ENCODE measurements around the gene LPP.

LPP gene

GRCh38 chr3:188220988-188221818 is 67.2 kb downstream of the LPP start:
- Histone ChIP-seq H3K36me3 (ENCODE audit: control insufficient read depth, low read length) (peaks cover 4% of the 10 kb centered on the region; the same call in 1 of the 2 replicates), H3K27ac (ENCODE audit: low read depth, low read length) (no peak overlapping the region), H3K79me2 (ENCODE audit: control insufficient read depth, low read length) (no peaks in the 10 kb centered on the region)

GRCh38 chr3:188223936-188224335 is 70.0 kb downstream of the LPP start:
- TF ChIP-seq CTCF (IDR thresholded peaks at IDR 0.05; ENCODE audit: low read depth, low read length, poor library complexity, severe bottlenecking) (no peak), EZH2phosphoT487 (IDR thresholded peaks at IDR 0.05; ENCODE audit: borderline replicate concordance, low read length) (no peak)
- no peak overlapping the region for H3K4me3 ChIP-seq (ENCODE audit: low read length)
- H3F3A ChIP-seq (ENCODE audit: control insufficient read depth, insufficient read depth), result no peaks in the 10 kb centered on the region
- H3K9me3 ChIP-seq (ENCODE audit: control insufficient read depth, insufficient read depth, low read length), result no peaks in the 10 kb centered on the region
- H3K4me2 ChIP-seq (ENCODE audit: low read length), result no peak overlapping the region
- H3K27ac ChIP-seq (ENCODE audit: low read depth, low read length), result no peak overlapping the region
- no peaks in the 10 kb centered on the region for H4K20me1 ChIP-seq (ENCODE audit: control insufficient read depth, insufficient read depth, low read depth, low read length)
- H3K27me3 ChIP-seq (ENCODE audit: control insufficient read depth, low read length), result no peaks in the 10 kb centered on the region
- peaks cover 4% of the 10 kb centered on the region; the same call in 1 of the 2 replicates for H3K36me3 ChIP-seq (ENCODE audit: control insufficient read depth, low read length)
- H3K9me2 ChIP-seq (replicated peaks; ENCODE audit: control insufficient read depth, low read length), result no peaks in the 10 kb centered on the region
- H3K4me1 ChIP-seq (ENCODE audit: control insufficient read depth, low read length), result peaks cover 44% of the 10 kb centered on the region
- H3K79me2 ChIP-seq (ENCODE audit: control insufficient read depth, low read length), result no peaks in the 10 kb centered on the region

More at GRCh38 chr3:188220988-188221818, 67.2 kb downstream of the LPP start:
- Histone ChIP-seq H3K4me3 (ENCODE audit: low read length) (no peak overlapping the region), H3K4me2 (ENCODE audit: low read length) (no peak overlapping the region), H4K20me1 (ENCODE audit: control insufficient read depth, insufficient read depth, low read depth, low read length) (no peaks in the 10 kb centered on the region), H3K9me2 (replicated peaks; ENCODE audit: control insufficient read depth, low read length) (no peaks in the 10 kb centered on the region), H3K27me3 (ENCODE audit: control insufficient read depth, low read length) (no peaks in the 10 kb centered on the region), H3K9me3 (ENCODE audit: control insufficient read depth, insufficient read depth, low read length) (no peaks in the 10 kb centered on the region), H3F3A (ENCODE audit: control insufficient read depth, insufficient read depth) (peaks cover 16% of the 10 kb centered on the region), H3K4me1 (ENCODE audit: control insufficient read depth, low read length) (peaks cover 55% of the 10 kb centered on the region)
- TF ChIP-seq CTCF (IDR thresholded peaks at IDR 0.05; ENCODE audit: low read depth, low read length, poor library complexity, severe bottlenecking) (no peak), EZH2phosphoT487 (IDR thresholded peaks at IDR 0.05; ENCODE audit: borderline replicate concordance, low read length) (no peak)

GRCh38 chr3:188227442-188227841 is 73.5 kb downstream of the LPP start:
- Histone ChIP-seq H3K4me2 (ENCODE audit: low read length) (no peak overlapping the region), H3K79me2 (ENCODE audit: control insufficient read depth, low read length) (no peaks in the 10 kb centered on the region), H3K9me3 (ENCODE audit: control insufficient read depth, insufficient read depth, low read length) (no peaks in the 10 kb centered on the region), H3K27ac (ENCODE audit: low read depth, low read length) (no peak overlapping the region), H3K36me3 (ENCODE audit: control insufficient read depth, low read length) (no peaks in the 10 kb centered on the region), H4K20me1 (ENCODE audit: control insufficient read depth, insufficient read depth, low read depth, low read length) (no peaks in the 10 kb centered on the region), H3F3A (ENCODE audit: control insufficient read depth, insufficient read depth) (peaks cover 4% of the 10 kb centered on the region; the same call in 1 of the 2 replicates), H3K27me3 (ENCODE audit: control insufficient read depth, low read length) (no peaks in the 10 kb centered on the region), H3K4me3 (ENCODE audit: low read length) (no peak overlapping the region), H3K9me2 (replicated peaks; ENCODE audit: control insufficient read depth, low read length) (no peaks in the 10 kb centered on the region), H3K4me1 (ENCODE audit: control insufficient read depth, low read length) (peaks cover 53% of the 10 kb centered on the region)
- no peak for TF ChIP-seq CTCF (IDR thresholded peaks at IDR 0.05; ENCODE audit: low read depth, low read length, poor library complexity, severe bottlenecking)
- no peak for TF ChIP-seq EZH2phosphoT487 (IDR thresholded peaks at IDR 0.05; ENCODE audit: borderline replicate concordance, low read length)
